Activated CD8-positive, alpha-beta memory T cell treated with anti-CD3 and anti-CD28 coated beads, Interleukin-2, amount 50 U/mL, for 24 hours (primary cell): Measurements from ENCODE around the gene KIF16B.
"Not testable (repeated sequence)": the region's sequence is repeated elsewhere in the genome, so short reads cannot be mapped to it uniquely, and the experiment has no call there.

Experiments used
- DNase-seq: peaks from one replicate; pipeline ENCODE4 v3.0.0-alpha.2; 2020; ENCODE audit errors: extremely low read depth

Gene KIF16B

GRCh38 chr20:16257813-16258430 is 315.3 kb downstream of the KIF16B start:
- DNase-seq: no peak

- DNase-seq: no peak
Observed at GRCh38 chr20:16257021-16257420, 316.2 kb downstream of the KIF16B start.

- DNase-seq: no peak
Observed at GRCh38 chr20:16246870-16247269, 326.4 kb downstream of the KIF16B start.

GRCh38 chr20:16246291-16246690 is 327.0 kb downstream of the KIF16B start:
- no peak for DNase-seq

GRCh38 chr20:16245879-16246278 is 327.4 kb downstream of the KIF16B start:
- no peak for DNase-seq

- DNase-seq: no peak
Observed at GRCh38 chr20:16244892-16245291, 328.4 kb downstream of the KIF16B start.

GRCh38 chr20:16243470-16243869 is 329.8 kb downstream of the KIF16B start:
- no peak for DNase-seq

GRCh38 chr20:16241911-16242310 is 331.3 kb downstream of the KIF16B start:
- no peak for DNase-seq

- DNase-seq: no peak
Observed at GRCh38 chr20:16240355-16240754, 332.9 kb downstream of the KIF16B start.

- no peak for DNase-seq
Observed at GRCh38 chr20:16236589-16237241, 336.5 kb downstream of the KIF16B start.

- DNase-seq: no peak
Observed at GRCh38 chr20:16230402-16230801, 342.8 kb downstream of the KIF16B start.

- no peak for DNase-seq
Observed at GRCh38 chr20:16229813-16230212, 343.4 kb downstream of the KIF16B start.

- no peak for DNase-seq
Observed at GRCh38 chr20:16228722-16229121, 344.5 kb downstream of the KIF16B start.

GRCh38 chr20:16226961-16227360 is 346.3 kb downstream of the KIF16B start:
- not testable (repeated sequence) for DNase-seq

GRCh38 chr20:16224836-16225235 is 348.4 kb downstream of the KIF16B start:
- no peak for DNase-seq

GRCh38 chr20:16222859-16223411 is 350.3 kb downstream of the KIF16B start:
- no peak for DNase-seq
